ENCODE data around the gene OGDH. TPM values are rescaled to one million over a fixed set of nuclear protein-coding genes. Genes with fewer than 3 reads are reported as not detected.
"Not testable (repeated sequence)": the region's sequence is repeated elsewhere in the genome, so short reads cannot be mapped to it uniquely, and the experiment has no call there.

OGDH gene
- 100 to 1,000 TPM; 123 to 132 TPM for total RNA-seq
- long read RNA-seq, donor 1, full-length matches to known transcripts = 4 of 42 reads
- long read RNA-seq, donor 1, partial matches to known transcripts = 25 of 42 reads
- long read RNA-seq, donor 1, other reads (novel, unspliced or antisense) = 13 of 42 reads
- long read RNA-seq, donor 2, full-length matches to known transcripts = 4 of 95 reads
- long read RNA-seq, donor 2, partial matches to known transcripts = 80 of 95 reads
- long read RNA-seq, donor 2, other reads (novel, unspliced or antisense) = 11 of 95 reads

GRCh38 chr7:44606341-44607140 lies at the start of gene OGDH:
Gene OGDH, plus strand, starts transcription at chr7:44606627. Its CDS starts 17,717 bp downstream, at chr7:44624344.
- intact Hi-C loops (cut with DNase I) = loop anchor here in 1 of 2 donors (10.0 kb wide), 1 partner anchor 148 kb away; no protein-coding TSS in a partner anchor

DNA sequence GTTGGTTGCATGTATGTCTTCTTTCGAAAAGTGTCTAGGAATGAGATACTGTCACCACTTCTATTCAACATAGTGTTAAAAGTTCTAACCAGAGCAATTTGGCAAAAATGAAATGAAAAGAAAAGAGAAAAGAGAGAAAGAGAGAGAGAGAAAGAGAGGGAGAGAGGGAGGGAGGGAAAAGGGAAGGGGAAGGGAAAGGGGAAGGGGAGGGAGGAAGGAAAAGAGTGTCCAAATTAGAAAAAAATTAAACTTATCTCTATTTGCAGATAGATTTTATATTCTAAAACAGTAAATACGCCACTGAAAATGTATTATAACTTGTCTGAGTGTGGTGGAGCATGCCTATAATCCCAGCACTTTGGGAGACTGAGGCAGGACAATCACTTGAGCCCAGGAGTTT lies 48.9 kb upstream of the OGDH start:
- no peak for DNase-seq (ENCODE audit: low spot score)
- intact Hi-C loops (cut with DNase I) = no loop called here

More at GRCh38 chr7:44606341-44607140, at the start of gene OGDH:
- DNase-seq (ENCODE audit: low spot score) = peak; percentile 100

DNA sequence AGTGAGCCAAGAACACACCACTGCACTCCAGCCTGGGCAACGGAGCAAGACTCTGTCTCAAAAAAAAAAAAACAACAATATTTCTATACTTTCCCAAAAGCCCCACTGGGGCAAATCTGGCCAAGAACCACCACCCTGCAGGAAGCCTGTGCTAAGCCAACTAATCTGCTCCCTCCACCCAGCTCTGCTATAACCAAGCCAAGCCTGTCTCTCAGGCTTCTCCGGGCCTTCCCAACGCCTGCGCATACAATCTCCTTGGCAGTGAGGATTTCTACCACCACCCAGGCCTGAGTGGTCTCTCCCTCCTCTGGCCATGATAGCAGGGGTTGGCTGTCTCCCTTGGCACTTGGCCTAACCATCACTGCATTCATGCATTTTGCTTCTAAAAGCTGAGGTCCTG lies 46.9 kb upstream of the OGDH start:
- intact Hi-C loops (cut with DNase I) = no loop called here
- DNase-seq (ENCODE audit: low spot score) = peak; percentile 54

GRCh38 chr7:44561481-44561880 lies 44.9 kb upstream of the OGDH start:
- intact Hi-C loops (cut with DNase I) = loop anchor here in 1 of 2 donors (10.0 kb wide), 1 partner anchor 317 kb away; no protein-coding TSS in a partner anchor

DNA sequence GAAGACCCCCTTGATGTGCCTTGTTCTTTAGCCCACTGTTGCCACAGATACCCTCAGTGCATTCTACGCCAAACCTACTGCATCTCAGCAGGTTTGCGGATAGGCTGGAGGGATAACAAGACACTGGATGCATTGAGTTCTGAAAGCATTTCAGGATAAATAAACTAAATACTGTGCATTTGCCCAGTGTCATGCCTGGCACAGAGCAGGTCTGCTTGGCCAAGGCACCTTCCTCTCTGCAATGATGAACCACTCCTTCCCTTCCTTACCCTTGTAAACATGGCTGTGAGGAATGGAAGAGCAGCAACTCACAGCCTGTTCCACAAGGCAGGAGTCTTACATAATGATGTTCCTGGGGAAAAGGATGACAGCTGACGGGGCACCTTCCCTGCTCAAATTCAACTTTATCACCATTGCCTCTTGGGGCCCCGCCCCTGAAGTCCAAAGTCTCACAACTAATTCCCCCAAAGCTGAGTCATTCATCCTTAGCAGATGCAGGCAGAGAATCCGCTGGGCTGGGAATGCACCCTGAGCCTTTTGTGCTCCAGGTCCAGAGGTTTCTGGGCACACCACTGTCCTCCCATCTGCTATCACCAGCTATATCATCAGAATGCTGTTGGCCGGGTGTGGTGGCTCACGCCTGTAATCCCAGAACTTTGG lies 44.3 kb upstream of the OGDH start:
- intact Hi-C loops (cut with DNase I) = loop anchor here in 1 of 2 donors (10.0 kb wide), 1 partner anchor 317 kb away; no protein-coding TSS in a partner anchor

More at GRCh38 chr7:44561481-44561880, 44.9 kb upstream of the OGDH start:
- DNase-seq (ENCODE audit: low spot score) = peak; percentile 55

DNA sequence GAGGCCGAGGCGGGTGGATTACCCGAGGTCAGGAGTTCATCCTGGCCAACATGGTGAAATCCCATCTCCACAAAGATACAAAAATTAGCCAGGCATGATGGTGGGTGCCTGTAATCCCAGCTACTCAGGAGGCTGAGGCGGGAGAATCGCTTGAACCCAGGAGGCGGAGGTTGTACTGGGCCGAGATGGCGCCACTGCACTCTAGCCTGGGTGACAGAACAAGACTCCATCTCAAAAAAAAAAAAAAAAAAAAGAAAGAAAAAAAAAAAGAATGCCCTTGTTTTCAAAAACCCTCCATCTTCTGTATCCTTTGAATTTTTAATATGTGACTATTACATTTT lies 43.8 kb upstream of the OGDH start:
- DNase-seq (ENCODE audit: low spot score) = not testable (repeated sequence)
- intact Hi-C loops (cut with DNase I) = loop anchor here in 1 of 2 donors (10.0 kb wide), 1 partner anchor 318 kb away; no protein-coding TSS in a partner anchor

More for the DNA sequence above, 44.3 kb upstream of the OGDH start:
- DNase-seq (ENCODE audit: low spot score) = peak; percentile 58

GRCh38 chr7:44563171-44563679 lies 43.2 kb upstream of the OGDH start:
- intact Hi-C loops (cut with DNase I) = loop anchor here in 1 of 2 donors (10.0 kb wide), 1 partner anchor 318 kb away; no protein-coding TSS in a partner anchor
- DNase-seq (ENCODE audit: low spot score) = peak; percentile 61

GRCh38 chr7:44564606-44565005 lies 41.8 kb upstream of the OGDH start:
- intact Hi-C loops (cut with DNase I) = loop anchor here (1.0 to 10.0 kb wide), 2 partner anchors 320 to 321 kb away; no protein-coding TSS in a partner anchor
- DNase-seq (ENCODE audit: low spot score) = peak; percentile 74

DNA sequence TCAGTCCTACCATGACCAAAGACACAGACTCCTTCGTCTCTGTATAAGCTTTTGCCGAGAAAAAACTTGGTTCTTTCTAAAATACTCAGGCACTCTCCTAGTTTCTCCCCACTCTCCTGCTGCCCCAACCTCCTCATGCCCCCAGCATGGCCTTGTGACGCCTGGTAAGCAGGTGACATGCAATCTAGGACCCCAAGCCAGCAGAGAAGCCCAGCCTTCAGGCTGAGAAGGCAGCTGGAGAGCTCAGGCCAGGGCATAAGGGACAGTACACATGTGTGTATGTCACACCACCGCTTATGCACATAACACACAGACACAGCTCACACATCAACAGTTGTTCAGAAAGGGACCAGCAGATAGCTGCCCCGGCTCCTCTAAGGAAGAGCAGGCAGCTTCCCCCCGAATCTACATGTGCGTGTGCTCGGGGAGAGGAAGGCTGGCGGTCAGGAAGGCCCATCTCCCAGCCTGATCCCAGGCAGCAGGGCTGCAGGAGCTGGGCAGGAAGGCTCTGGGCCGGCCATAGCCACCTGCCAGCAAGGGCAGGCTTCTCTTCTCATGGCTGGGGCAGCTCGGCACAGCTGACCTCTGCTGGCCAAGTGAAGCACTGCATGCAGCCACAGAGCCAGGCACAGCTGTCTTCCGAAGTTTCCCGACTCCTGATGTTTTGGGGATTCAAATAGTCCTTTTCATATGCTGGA lies 41.2 kb upstream of the OGDH start:
- intact Hi-C loops (cut with DNase I) = loop anchor here in 1 of 2 donors (10.0 kb wide), 1 partner anchor 320 kb away; no protein-coding TSS in a partner anchor
- peak; percentile 91 for DNase-seq (ENCODE audit: low spot score)

DNA sequence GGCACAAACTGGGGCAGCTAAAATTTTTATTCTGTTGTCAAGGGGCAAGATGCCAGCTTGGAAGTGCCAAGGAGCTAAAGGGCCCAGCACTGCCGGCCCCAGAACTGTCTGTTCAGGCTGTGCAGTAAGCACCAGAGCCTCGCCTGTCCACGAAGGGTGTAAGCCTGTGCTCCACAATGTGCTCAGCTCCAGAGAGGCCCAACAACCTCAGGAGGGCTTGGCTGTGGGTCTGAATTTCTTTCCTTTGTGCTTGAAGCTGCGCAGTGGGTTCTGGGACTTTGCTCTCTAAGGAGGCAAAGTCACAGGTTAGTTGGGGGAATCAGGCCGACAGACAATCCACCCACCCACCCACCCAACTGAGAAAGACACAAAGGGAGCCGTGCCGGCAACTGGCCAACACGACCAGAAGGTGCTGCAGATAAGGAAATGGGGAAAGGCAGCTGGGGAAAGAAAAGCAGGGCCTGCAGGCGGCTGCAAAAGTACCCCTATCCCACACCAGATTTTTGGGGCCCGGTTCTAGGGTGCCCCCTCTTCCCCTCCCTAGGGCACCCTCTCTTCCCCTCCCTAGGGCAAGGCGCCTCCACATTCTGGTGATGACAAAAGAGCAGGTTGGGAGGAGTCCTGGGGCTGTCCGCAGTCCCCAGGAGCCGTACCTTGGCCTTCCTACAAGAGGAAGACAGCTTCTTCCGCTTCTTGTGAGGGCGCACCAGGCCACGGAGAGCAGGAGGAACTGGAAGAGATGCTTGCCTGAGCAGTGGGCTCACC lies 40.5 kb upstream of the OGDH start:
- DNase-seq (ENCODE audit: low spot score) = peak; percentile 59
- intact Hi-C loops (cut with DNase I) = loop anchor here in 1 of 2 donors (10.0 kb wide), 1 partner anchor 321 kb away; no protein-coding TSS in a partner anchor

DNA sequence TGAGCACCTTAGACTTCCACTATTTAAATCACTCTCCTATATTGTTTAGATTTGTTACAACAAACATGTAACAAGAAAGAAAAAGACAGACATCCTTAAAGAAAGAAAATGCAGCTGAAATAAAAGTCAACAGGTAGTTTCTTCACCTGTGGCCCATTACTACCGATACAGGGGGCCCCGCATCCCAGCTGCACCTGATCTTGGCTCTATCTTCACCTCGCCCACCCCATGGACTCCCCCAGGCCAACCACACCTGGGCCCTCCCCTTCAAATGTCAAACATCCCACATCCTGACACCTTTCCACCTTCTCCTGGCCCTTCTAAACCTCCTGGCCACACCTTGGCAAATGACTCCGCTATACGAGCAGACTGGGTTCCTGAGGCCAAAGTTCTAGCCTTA lies 39.7 kb upstream of the OGDH start:
- intact Hi-C loops (cut with DNase I) = loop anchor here in 1 of 2 donors (10.0 kb wide), 1 partner anchor 322 kb away; no protein-coding TSS in a partner anchor
- peak; percentile 68 for DNase-seq (ENCODE audit: low spot score)

DNA sequence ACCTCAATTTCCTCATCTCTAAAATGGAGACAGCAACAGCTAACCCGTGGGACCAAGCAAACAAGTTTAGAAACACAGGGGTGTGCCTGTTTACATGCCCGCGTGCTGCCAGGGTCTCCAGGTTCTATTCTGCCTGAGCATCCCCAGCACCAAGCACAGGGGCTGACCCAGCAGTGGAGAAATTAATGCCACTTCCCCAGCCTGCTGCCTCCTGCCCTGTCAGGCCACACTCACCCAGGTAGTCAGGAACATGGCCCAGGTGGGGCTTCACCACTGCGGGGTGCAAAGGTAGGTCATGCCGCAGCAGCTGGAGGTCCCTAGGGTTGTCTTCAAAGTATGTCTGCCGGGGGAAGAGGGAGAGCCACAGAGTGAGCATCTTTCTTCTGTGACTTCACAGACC lies 38.5 kb upstream of the OGDH start:
- intact Hi-C loops (cut with DNase I) = loop anchor here in 1 of 2 donors (10.0 kb wide), 1 partner anchor 323 kb away; no protein-coding TSS in a partner anchor
- peak; percentile 60 for DNase-seq (ENCODE audit: low spot score)

- intact Hi-C loops (cut with DNase I) = loop anchor here in 1 of 2 donors (10.0 kb wide), 1 partner anchor 324 kb away; no protein-coding TSS in a partner anchor
- DNase-seq (ENCODE audit: low spot score) = peak; percentile 60
Observed at GRCh38 chr7:44568771-44569560, 37.5 kb upstream of the OGDH start.

DNA sequence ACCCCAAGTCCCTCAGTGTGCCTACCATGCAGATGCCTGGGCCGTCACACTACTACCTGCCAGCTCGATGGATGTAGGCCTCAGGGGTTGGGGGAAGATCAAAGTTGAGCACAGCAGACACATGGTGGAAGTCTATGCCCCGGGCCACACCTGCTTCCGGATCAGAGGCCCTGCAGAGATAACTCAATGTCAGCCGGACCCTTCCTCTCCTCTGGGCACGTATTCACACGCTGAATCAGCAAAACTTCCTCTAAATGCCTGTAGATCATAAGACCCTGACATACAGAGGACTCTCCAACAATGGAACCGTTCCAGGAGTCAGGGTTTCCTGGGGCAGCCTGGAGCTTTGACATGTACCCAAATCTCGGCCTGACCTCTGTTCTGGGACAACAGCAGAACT lies 36.5 kb upstream of the OGDH start:
- intact Hi-C loops (cut with DNase I) = loop anchor here in 1 of 2 donors (5.0 to 10.0 kb wide), 2 partner anchors 272 to 325 kb away; no protein-coding TSS in a partner anchor
- DNase-seq (ENCODE audit: low spot score) = peak; percentile 64

DNA sequence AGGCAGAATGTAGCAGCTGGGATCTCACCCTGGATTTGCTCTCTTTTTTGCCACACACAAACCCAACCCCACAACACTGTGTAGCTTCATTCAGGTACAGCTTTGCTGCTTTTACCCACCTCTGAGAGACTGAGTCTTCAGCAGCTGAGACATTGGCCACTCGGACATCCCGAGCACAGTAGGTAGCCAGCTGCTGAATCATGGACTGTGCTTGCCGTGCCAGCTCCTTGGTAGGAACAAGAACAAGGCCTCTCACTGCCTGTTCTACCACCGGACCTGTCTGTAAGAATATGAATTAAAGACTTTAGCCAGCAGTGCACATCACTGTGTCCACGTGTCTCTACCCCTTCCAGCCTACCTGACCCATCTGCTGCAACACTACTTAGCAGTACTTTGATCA lies 33.7 kb upstream of the OGDH start:
- intact Hi-C loops (cut with DNase I) = loop anchor here in 1 of 2 donors (5.0 kb wide), 1 partner anchor 270 kb away; no protein-coding TSS in a partner anchor
- no peak for DNase-seq (ENCODE audit: low spot score)

GRCh38 chr7:44573464-44574286 lies 32.8 kb upstream of the OGDH start, which contains the start of gene DDX56:
Gene DDX56, minus strand, starts transcription at chr7:44573908. Its CDS starts 13 bp downstream, at chr7:44573895.
- intact Hi-C loops (cut with DNase I) = loop anchor here in 1 of 2 donors (5.0 kb wide), 1 partner anchor 269 kb away; no protein-coding TSS in a partner anchor
- DNase-seq (ENCODE audit: low spot score) = peak; percentile 99

All from posterior vena cava (tissue), 2 donors.